HG02759 (cell line): ENCODE results near the gene STX8.
"Not testable (repeated sequence)": the region's sequence is repeated elsewhere in the genome, so short reads cannot be mapped to it uniquely, and the experiment has no call there.

Experiments used
- ATAC-seq: cut with Tn5 transposase; IDR thresholded peaks from one replicate; pipeline ENCODE4 v1.9.1; 2021; ENCODE audit warnings: mild to moderate bottlenecking, moderate library complexity; ENCODE audit not compliant: unreplicated experiment

The STX8 gene

DNA sequence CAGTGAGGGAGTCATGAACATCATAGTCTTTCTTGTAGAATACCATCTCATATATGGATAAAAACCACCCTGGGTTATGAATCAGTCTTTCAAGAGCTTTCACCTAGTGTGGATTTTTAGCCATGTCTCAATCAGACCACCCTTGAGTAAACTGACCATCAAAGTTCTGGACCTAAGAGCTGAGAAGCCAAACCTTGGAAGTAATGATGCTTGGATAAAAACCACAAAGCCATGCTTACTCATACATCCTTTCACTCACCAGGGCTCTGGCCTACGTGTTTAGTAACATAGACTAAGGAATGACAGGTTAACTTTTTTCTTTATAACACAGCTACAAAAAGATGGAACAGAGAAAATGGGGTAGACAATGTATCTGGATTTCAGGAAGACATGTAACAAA lies 167.2 kb downstream of the STX8 start:
- ATAC-seq = no peak

DNA sequence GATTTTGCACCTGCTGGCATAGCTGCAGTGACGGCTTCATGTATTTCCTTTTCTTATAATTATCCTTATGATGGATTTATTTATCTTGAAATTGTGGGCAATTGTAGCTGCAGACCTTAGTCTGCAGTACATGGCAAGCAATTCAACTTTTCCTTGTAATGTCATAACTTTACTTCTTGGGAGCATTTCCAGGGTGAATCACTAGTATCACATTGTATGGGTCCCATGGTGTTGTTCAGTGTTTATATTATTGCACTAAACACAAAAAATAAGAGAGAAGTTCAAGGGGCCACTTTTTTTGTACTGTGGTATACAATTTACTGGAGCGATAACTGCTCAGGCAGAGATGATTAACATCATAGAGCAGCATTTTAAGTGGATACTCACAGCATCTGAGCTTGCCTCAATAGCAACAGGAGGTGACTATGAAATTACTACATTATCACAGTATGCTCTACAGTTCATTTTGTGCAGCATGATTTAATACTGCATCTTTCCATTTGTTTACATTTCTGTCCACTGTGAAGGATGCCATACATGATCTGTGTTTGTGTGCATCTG lies 169.5 kb downstream of the STX8 start:
- no peak for ATAC-seq

- no peak for ATAC-seq
Observed at GRCh38 chr17:9403257-9403656, 172.4 kb downstream of the STX8 start.

DNA sequence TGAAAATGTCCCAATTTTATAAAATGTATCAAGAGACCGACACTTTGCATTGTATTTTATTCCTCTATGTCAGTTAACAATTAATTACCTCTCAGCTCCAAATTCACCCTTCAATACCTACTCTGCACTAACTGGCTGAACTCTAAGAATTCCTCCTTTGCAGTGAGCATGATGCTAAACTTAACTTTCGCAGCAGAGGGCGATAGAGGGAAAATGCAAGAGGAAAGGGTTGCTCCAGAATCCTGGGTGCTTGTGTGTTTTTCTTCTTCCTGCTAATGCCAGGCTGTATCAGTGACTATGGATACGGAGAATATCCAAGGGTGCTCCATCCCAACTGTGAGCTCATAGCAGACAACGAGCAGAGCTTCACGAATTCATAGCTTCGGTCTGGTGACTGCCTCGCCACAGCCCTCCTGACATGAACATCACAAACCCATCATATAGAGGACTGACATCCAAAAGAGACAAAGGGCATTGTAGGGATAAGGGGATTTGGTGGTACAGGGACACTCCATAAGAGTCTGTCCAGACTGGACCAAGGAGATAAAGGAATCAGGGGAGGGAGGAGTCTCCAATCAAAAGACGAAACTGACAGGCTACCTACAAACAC lies 172.9 kb downstream of the STX8 start:
- no peak for ATAC-seq

DNA sequence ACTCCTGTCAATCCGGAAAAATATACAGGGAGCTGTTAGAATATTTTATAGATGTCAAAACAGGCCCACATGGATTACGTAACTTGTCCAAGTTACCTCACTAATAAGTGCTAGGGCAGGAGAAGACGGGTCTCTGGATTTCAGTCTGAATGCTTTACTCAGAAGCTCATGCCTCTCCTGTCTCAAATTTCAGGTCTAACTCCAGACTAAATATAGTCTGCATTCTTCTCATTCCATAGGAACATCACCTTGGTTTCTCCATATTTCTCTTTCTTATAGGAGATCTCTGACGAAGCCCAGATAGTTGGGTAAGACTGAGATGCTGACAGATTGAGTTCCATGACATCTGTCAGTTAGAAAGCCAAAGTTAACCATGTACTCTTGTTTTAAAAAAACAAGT lies 174.2 kb downstream of the STX8 start:
- ATAC-seq = no peak

DNA sequence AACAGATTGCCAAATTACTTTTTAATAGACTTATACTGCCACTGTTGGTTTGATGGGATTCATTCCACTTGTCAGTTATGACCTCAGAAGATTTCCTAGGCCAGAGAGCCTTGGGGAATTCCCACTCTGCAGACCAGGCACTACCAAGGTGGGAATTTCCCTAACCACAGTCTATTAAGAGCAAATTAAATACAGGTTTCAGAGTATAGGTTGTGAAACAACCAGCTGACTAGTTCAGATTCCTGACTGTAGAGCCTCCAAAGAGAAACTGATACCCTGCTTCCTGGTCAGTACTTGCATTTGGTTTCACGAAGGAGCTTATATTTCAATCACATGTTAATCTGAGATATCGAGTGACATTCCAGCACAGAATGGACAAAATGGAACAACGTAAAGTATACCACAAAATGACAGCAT lies 186.5 kb downstream of the STX8 start:
- peak; percentile 74 for ATAC-seq

- ATAC-seq = no peak
Observed at GRCh38 chr17:9386401-9386800, 189.2 kb downstream of the STX8 start.

DNA sequence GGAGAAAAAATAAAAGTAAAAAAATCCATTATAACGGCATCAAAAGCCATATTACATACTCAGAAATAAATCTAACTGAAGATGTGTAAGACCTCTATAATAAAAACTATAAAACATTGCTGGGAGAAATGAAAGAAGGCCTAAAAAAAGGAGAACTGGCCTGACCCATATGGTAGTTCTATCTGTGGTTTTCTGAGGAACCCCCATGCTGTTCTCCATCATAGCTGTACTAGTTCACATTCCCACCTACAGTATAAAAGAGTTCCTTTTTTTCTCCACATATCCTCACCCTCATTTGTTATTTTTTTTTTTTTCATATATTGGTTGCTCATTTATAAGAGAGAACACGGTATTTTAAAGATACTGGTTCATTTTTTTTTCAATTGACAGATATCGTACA lies 191.8 kb downstream of the STX8 start:
- ATAC-seq = no peak

GRCh38 chr17:9382626-9383025 lies 193.0 kb downstream of the STX8 start:
- no peak for ATAC-seq

DNA sequence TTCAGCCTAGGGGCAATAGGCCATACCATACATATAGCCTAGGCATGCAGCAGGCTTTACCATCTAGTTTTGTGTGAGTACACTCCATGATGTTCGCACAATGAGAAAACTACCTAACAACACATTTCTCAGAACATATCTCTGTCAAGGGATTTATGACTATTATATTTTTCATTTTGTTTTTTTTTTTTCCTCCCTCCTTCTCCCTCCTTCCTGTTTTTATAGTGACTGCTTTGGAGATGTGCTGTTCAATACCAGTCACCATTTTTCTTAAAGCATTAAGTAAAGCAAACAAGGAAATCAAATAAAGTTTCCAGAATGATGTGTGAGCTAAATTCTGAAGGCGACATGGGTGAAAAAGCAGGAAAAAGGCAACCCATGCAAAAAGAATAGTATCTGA lies 194.6 kb downstream of the STX8 start:
- no peak for ATAC-seq

GRCh38 chr17:9380361-9380760 lies 195.3 kb downstream of the STX8 start:
- ATAC-seq = no peak

- not testable (repeated sequence) for ATAC-seq
Observed at GRCh38 chr17:9376177-9376576, 199.4 kb downstream of the STX8 start.

DNA sequence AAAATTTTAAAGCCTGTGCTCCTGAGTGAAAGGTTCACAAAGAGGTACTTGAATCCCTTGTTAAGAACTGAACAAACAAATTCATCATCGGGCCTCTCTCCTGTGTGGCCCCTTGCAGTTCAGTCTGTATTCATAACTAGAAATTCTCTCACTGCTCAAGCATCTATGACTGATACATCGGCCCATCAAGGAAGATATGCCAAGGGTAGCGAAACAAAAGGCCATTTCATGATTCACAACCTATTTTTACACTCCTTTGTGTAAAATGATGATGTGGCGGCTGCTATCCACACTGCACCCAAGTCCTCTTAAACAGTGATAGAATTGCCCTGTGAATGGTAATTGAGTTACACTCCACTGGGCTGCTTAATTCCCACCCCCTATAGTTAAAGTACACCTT lies 204.6 kb downstream of the STX8 start:
- ATAC-seq = no peak

DNA sequence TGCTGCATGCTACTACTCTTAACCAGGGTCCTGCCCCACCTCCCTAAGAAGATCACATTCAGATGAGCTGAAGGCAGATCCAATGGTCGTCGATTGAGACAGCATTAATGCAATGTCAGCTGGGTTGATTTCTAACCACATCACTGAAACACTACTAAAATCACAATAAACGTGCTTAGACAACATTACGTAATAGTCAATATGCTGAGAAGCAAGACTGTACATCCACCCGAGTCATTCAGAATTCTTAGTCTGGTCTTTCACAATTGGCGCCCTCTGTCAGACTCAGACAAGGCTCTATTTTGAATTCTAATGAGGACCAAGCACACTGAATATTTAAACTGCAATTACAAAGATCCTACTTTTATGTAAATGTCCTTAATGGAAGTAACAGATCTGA lies 205.2 kb downstream of the STX8 start:
- ATAC-seq = no peak

GRCh38 chr17:9368631-9369030 lies 207.0 kb downstream of the STX8 start:
- ATAC-seq = no peak

GRCh38 chr17:9367156-9367555 lies 208.5 kb downstream of the STX8 start:
- no peak for ATAC-seq

- ATAC-seq = no peak
Observed at GRCh38 chr17:9364837-9365430, 210.7 kb downstream of the STX8 start.

GRCh38 chr17:9363440-9364350 lies 211.9 kb downstream of the STX8 start:
- ATAC-seq = no peak

DNA sequence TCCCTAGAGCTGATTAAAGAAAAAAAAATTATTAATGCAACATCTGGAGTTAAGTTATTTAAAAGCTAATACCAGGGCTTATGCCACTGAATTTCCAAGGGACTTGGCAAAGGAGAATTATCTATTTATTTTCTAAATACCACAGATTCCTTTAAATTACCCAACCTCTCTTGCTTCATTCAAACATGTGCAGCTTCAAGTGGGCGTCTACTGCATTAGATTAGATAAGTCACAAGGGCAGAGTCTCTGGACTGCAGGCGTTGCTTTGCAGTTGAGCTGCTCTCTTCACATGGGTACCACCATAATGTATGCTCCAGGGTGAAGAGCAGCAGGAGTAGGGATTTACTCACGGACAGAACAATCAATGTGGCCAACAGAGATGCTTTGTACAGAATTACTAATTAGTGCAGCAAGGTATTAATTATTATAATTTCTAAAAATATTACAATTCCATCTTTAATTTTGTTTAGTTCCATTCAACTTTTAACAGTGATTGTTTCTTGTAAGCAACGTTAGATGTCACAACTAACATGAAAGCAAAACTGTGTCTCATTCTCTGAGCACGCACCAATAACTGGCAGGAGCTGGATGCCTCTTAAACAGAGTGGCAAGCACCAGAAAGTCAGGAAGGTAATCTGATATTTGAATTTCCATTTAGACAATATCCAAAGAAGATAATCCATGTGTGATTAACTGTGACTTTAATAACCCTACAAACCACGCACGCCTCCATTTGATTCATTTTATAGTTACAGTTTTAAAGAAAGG lies 214.2 kb downstream of the STX8 start:
- ATAC-seq = no peak

DNA sequence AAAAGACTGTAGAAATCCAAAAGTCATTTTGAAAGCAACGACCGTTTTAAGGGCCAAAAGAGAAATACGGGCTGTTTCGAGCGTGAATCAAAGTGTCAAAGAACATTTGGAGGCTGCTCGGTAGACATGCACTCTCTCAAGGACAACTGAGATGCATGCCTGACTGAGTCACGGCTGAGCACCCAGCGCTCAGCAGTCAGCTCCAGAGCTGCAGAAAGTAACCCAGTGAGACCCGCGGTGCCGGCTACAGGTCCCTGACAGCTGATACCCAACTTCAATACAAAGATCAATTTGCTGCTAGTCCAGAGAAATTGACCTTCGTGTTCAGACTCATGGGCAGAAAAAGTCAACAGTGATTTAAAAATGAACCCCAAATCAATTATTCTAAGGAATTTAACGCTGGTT lies 214.9 kb downstream of the STX8 start:
- ATAC-seq = no peak

GRCh38 chr17:9356488-9356911 lies 219.1 kb downstream of the STX8 start:
- ATAC-seq = no peak
